SJSA1 (cell line): ENCODE data around the gene LHFPL2. TPM values are rescaled to one million over a fixed set of nuclear protein-coding genes. Genes with fewer than 3 reads are reported as not detected.

Experiments used
- DNase-seq, 2 experiments: peaks; one replicate each; pipeline ENCODE4 v3.0.0-alpha.2; 2015 to 2020; ENCODE audit warnings: low spot score in 2 of 2, low read depth in 1 of 2
- H3K27ac ChIP-seq: fragments of 250-450 bp; sonication (Bioruptor Pico); 2 replicates; pipeline ENCODE4 v1.5.1; 2020; ENCODE audit warnings: mild to moderate bottlenecking, moderate library complexity
- H3K27me3 ChIP-seq: fragments of 250-450 bp; sonication (Bioruptor Pico); replicated peaks from 2 replicates; pipeline ENCODE4 v1.5.1; 2020; ENCODE audit warnings: mild to moderate bottlenecking, moderate library complexity
- H3K36me3 ChIP-seq: fragments of 250-450 bp; sonication (Bioruptor Pico); 2 replicates; pipeline ENCODE4 v1.5.1; 2020; ENCODE audit warnings: mild to moderate bottlenecking
- H3K4me1 ChIP-seq: fragments of 250-450 bp; sonication (Bioruptor Pico); replicated peaks from 2 replicates; pipeline ENCODE4 v1.6.1; 2021; ENCODE audit warnings: mild to moderate bottlenecking
- H3K4me3 ChIP-seq: fragments of 250-450 bp; sonication (Bioruptor Pico); 2 replicates; pipeline ENCODE4 v1.5.1; 2020; ENCODE audit warnings: mild to moderate bottlenecking
- H3K9me3 ChIP-seq: fragments of 250-450 bp; sonication (Bioruptor Pico); replicated peaks from 2 replicates; pipeline ENCODE4 v1.5.1; 2020; ENCODE audit warnings: mild to moderate bottlenecking
- total RNA-seq: library from RNA; depleted of rRNA; stranded (reverse); fragments of >200 nt; shearing (Covaris generic); gene quantifications from 2 replicates; pipeline ENCODE4 v1.2.3, GENCODE V29; 2014

LHFPL2 gene
- total RNA-seq, 1 experiment from 2014 or later = 19.3 TPM

DNA sequence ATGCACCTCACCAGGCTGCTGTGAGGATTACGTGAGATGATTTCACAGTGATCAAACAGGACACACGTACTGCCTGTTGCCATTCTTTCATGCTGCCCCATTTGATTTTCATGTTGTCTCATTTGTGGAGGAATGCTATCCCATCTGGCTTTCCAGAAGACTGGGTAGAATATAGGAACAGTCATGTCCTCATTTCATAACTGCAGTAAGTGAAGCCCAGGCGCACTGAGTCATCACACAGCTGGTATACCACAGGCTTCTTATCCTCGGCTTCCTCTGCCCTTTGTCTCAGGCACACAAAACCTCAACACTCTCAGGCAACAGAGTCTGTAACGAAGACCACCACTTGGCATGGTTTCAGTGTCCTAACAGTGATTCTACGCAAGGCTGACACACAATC is 62.3 kb downstream of the LHFPL2 start:
- no peak overlapping the region for H3K4me3 ChIP-seq
- peaks cover 4% of the 10 kb centered on the region; the same call in 1 of the 2 replicates for H3K36me3 ChIP-seq
- H3K9me3 ChIP-seq = no peaks in the 10 kb centered on the region
- peak; percentile 85 to 90 for DNase-seq
- H3K27me3 ChIP-seq = no peaks in the 10 kb centered on the region
- peaks cover 34% of the 10 kb centered on the region for H3K4me1 ChIP-seq
- H3K27ac ChIP-seq = peak overlapping the region; percentile 61

GRCh38 chr5:78578015-78578414 is 70.6 kb downstream of the LHFPL2 start:
- no peak for DNase-seq
- Histone ChIP-seq H3K36me3 (no peaks in the 10 kb centered on the region), H3K27ac (no peak overlapping the region), H3K27me3 (no peaks in the 10 kb centered on the region), H3K4me1 (peaks cover 9% of the 10 kb centered on the region), H3K4me3 (no peak overlapping the region), H3K9me3 (no peaks in the 10 kb centered on the region)

GRCh38 chr5:78577071-78577807 is 71.3 kb downstream of the LHFPL2 start:
- no peaks in the 10 kb centered on the region for H3K9me3 ChIP-seq
- H3K4me1 ChIP-seq = peaks cover 9% of the 10 kb centered on the region
- no peaks in the 10 kb centered on the region for H3K27me3 ChIP-seq
- H3K36me3 ChIP-seq = no peaks in the 10 kb centered on the region
- H3K27ac ChIP-seq = no peak overlapping the region
- DNase-seq = no peak
- no peak overlapping the region for H3K4me3 ChIP-seq

GRCh38 chr5:78576376-78576775 is 72.2 kb downstream of the LHFPL2 start:
- Histone ChIP-seq H3K4me1 (peaks cover 9% of the 10 kb centered on the region), H3K27me3 (no peaks in the 10 kb centered on the region), H3K36me3 (no peaks in the 10 kb centered on the region), H3K9me3 (no peaks in the 10 kb centered on the region), H3K4me3 (no peak overlapping the region), H3K27ac (no peak overlapping the region)
- no peak for DNase-seq

DNA sequence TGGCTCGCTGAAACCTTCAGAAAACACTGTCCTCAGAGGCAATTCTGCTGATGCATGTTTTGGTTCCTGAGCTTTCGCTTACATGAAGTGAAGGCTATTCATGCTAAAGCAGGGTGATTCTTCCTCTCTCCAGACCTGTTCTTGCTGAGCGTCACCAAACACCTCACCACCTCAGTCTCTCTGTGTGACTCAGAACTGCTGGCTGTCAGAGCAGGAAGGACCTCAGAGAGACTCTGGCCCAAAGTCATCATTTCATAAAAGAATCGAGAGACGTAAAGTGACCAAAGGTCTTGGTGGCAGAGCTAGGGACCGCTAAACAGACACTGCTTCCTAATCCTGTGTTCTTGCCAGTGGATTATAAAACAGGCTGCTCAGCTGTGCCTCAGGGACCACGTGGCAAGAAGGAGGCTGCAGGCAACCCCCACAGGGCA is 73.8 kb downstream of the LHFPL2 start:
- Histone ChIP-seq H3K36me3 (no peaks in the 10 kb centered on the region), H3K9me3 (no peaks in the 10 kb centered on the region), H3K27me3 (no peaks in the 10 kb centered on the region), H3K4me3 (no peak overlapping the region), H3K27ac (no peak overlapping the region), H3K4me1 (peaks cover 12% of the 10 kb centered on the region)
- no peak for DNase-seq

GRCh38 chr5:78574131-78574673 is 74.4 kb downstream of the LHFPL2 start:
- H3K4me3 ChIP-seq = no peak overlapping the region
- H3K9me3 ChIP-seq = no peaks in the 10 kb centered on the region
- no peaks in the 10 kb centered on the region for H3K27me3 ChIP-seq
- DNase-seq = no peak
- peaks cover 18% of the 10 kb centered on the region for H3K4me1 ChIP-seq
- H3K27ac ChIP-seq = no peak overlapping the region
- H3K36me3 ChIP-seq = no peaks in the 10 kb centered on the region

DNA sequence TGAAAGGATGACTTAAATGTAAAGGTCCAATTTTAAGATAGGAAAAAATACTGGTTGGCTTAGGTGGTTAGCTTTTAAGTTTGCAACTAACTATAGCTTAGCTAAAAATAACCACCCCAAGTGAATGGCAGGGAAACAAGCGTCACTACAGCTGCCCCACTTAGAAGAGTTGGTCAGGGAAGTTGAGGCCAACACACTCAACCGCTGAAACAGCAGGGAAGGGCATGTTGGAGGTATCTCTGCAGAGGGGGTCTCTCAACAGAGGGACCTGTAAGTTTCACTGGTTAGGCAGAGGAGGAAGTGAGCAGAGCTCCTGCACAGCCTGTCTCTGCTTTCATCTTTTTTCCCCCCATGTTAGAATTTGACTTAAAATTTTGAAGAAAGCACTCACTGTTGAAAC is 75.3 kb downstream of the LHFPL2 start:
- no peaks in the 10 kb centered on the region for H3K27me3 ChIP-seq
- no peak overlapping the region for H3K4me3 ChIP-seq
- peaks cover 27% of the 10 kb centered on the region for H3K4me1 ChIP-seq
- no peaks in the 10 kb centered on the region for H3K9me3 ChIP-seq
- no peak for DNase-seq
- H3K36me3 ChIP-seq = no peaks in the 10 kb centered on the region
- no peak overlapping the region for H3K27ac ChIP-seq

- Histone ChIP-seq H3K4me1 (peaks cover 47% of the 10 kb centered on the region), H3K27me3 (no peaks in the 10 kb centered on the region), H3K36me3 (no peaks in the 10 kb centered on the region), H3K27ac (no peak overlapping the region), H3K9me3 (no peaks in the 10 kb centered on the region), H3K4me3 (no peak overlapping the region)
- DNase-seq = no peak
Measured at GRCh38 chr5:78570646-78571045, 77.9 kb downstream of the LHFPL2 start.

- no peaks in the 10 kb centered on the region for H3K9me3 ChIP-seq
- no peaks in the 10 kb centered on the region for H3K27me3 ChIP-seq
- DNase-seq = no peak
- H3K36me3 ChIP-seq = no peaks in the 10 kb centered on the region
- H3K4me3 ChIP-seq = no peak overlapping the region
- no peak overlapping the region for H3K27ac ChIP-seq
- peaks cover 41% of the 10 kb centered on the region for H3K4me1 ChIP-seq
Measured at GRCh38 chr5:78569441-78569840, 79.1 kb downstream of the LHFPL2 start.

- H3K36me3 ChIP-seq = no peaks in the 10 kb centered on the region
- H3K4me3 ChIP-seq = no peak overlapping the region
- peaks cover 38% of the 10 kb centered on the region for H3K4me1 ChIP-seq
- H3K27me3 ChIP-seq = no peaks in the 10 kb centered on the region
- no peak overlapping the region for H3K27ac ChIP-seq
- H3K9me3 ChIP-seq = no peaks in the 10 kb centered on the region
- no peak for DNase-seq
Measured at GRCh38 chr5:78568676-78569075, 79.9 kb downstream of the LHFPL2 start.

- Histone ChIP-seq H3K27me3 (no peaks in the 10 kb centered on the region), H3K27ac (no peak overlapping the region), H3K4me3 (no peak overlapping the region), H3K4me1 (peaks cover 38% of the 10 kb centered on the region), H3K9me3 (no peaks in the 10 kb centered on the region), H3K36me3 (no peaks in the 10 kb centered on the region)
- no peak for DNase-seq
Measured at GRCh38 chr5:78568212-78568611, 80.4 kb downstream of the LHFPL2 start.

GRCh38 chr5:78567617-78568016 is 81.0 kb downstream of the LHFPL2 start:
- no peak for DNase-seq
- Histone ChIP-seq H3K27ac (no peak overlapping the region), H3K36me3 (no peaks in the 10 kb centered on the region), H3K4me3 (no peak overlapping the region), H3K9me3 (no peaks in the 10 kb centered on the region), H3K27me3 (no peaks in the 10 kb centered on the region), H3K4me1 (peaks cover 38% of the 10 kb centered on the region)

DNA sequence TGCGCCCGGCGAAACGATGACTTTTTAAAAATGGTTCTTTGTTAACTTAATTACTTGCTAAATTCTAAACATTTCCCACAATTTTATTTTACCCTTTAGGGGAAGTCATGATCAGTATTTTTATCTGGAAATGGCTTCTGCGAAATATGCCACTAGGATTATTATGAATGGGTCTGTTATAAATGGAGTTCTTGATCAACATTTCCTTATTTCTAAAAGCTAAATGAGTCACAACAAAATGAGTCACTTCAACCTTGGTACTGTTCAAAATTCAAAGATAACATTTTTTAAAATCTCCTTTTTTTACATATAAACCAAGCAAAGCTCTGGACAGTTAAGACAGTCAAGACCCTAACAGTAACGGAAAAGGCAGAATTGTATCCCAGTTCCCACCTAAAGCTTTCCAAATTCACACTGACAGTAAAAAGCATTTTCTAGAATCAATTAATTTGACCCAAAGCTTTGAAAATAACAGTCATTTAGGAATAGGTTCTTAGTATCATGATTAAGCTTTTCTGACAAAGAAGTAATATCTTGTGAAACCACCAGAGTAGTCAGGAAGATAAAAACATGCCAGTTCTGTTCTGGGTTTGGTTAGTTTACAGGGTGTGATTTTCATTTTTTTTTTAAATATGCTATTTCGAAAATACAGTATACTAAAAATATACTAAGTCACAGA is 81.7 kb downstream of the LHFPL2 start:
- Histone ChIP-seq H3K27me3 (no peaks in the 10 kb centered on the region), H3K4me3 (no peak overlapping the region), H3K9me3 (no peaks in the 10 kb centered on the region), H3K27ac (peak overlapping the region; percentile 34), H3K36me3 (no peaks in the 10 kb centered on the region), H3K4me1 (peaks cover 38% of the 10 kb centered on the region)
- no peak for DNase-seq

DNA sequence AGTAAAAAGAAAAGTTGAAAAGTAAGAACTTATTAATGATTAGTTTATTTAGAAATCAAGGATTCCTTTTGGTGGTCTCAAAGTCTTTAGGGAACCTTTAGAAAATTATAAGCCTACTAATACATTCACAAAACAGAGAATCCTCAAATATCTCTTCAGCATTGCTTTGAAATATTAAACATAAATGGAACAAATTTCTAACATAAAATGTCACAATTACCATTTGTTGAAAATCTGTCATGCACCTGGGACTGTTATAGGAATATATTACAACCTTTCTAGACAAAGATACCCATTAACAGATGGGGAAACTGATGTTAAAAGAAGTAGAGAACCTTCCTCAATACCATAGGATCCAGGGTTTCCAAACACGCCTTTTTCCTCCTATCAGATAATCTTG is 83.2 kb downstream of the LHFPL2 start:
- H3K27ac ChIP-seq = no peak overlapping the region
- DNase-seq = no peak
- H3K4me3 ChIP-seq = no peak overlapping the region
- H3K9me3 ChIP-seq = no peaks in the 10 kb centered on the region
- no peaks in the 10 kb centered on the region for H3K27me3 ChIP-seq
- peaks cover 38% of the 10 kb centered on the region for H3K4me1 ChIP-seq
- H3K36me3 ChIP-seq = no peaks in the 10 kb centered on the region
